ENCODE results near the gene ASGR1. TPM values are rescaled to one million over a fixed set of nuclear protein-coding genes. Genes with fewer than 3 reads are reported as not detected.
"Not testable (repeated sequence)": the region's sequence is repeated elsewhere in the genome, so short reads cannot be mapped to it uniquely, and the experiment has no call there.

The ASGR1 gene
- total RNA-seq, 2 donors from 2014 or later, result 6.8 to 14.2 TPM

DNA sequence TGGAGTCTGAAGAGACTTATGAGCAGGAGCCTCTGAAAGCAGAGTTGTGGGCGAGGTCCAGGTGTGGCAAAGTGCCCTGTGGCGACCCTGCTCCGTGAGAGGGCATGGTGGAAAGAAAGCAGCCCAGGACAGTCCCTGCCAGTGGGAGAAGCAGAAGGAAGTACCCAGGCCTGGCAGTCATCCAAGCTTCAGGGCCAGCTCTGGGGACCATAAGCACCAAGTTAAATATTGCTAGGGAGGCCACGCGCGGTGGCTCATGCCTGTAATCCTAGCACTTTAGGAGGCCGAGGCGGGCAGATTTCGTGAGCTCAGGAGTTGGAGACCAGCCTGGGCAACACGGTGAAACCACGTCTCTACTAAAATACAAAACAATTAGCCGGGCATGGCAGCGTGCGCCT lies 4.9 kb upstream of the ASGR1 start:
- Mint-ChIP-seq H3K4me3 (no peak overlapping the region), H3K27ac (no peak overlapping the region), H3K36me3 (ENCODE audit: low read depth) (no peaks in the 10 kb centered on the region), H3K9me3 (no peaks in the 10 kb centered on the region), H3K4me1 (no peaks in the 10 kb centered on the region), H3K27me3 (ENCODE audit: insufficient read depth) (peaks cover under 1% of the 10 kb centered on the region)
- H3K9me3 ChIP-seq (ENCODE audit: control insufficient read depth, low read length), result no peaks in the 10 kb centered on the region
- peak; percentile 36 for DNase-seq
- no peak overlapping the region for H3K27ac ChIP-seq (ENCODE audit: low read depth, low read length)
- no peaks in the 10 kb centered on the region for H3K4me1 ChIP-seq (ENCODE audit: control insufficient read depth, insufficient read depth, low read length)
- no peak overlapping the region for H3K9ac ChIP-seq (ENCODE audit: extremely low read depth, low read length, poor library complexity, severe bottlenecking)
- H3K36me3 ChIP-seq (ENCODE audit: control insufficient read depth, insufficient read depth, low read length), result no peaks in the 10 kb centered on the region
- no peaks in the 10 kb centered on the region for H3K27me3 ChIP-seq (ENCODE audit: control insufficient read depth, insufficient read depth, low read length, poor library complexity, severe bottlenecking)
- no peak overlapping the region for H3K4me3 ChIP-seq (ENCODE audit: low read length)
- TF ChIP-seq CTCF (conservative IDR thresholded peaks at IDR 0.05), result no peak
- WGBS, 2 experiments (ENCODE audit: insufficient coverage in 1 of 2, insufficient read length in 1 of 2), result 91 to 93% methylated on average over 13 to 14 of the region's 14 CpGs

- peak; percentile 45 for DNase-seq
- H3K27me3 ChIP-seq (ENCODE audit: control insufficient read depth, insufficient read depth, low read length, poor library complexity, severe bottlenecking), result no peaks in the 10 kb centered on the region
- TF ChIP-seq CTCF (conservative IDR thresholded peaks at IDR 0.05), result no peak
Measured at GRCh38 chr17:7183433-7184090, 4.4 kb upstream of the ASGR1 start.

DNA sequence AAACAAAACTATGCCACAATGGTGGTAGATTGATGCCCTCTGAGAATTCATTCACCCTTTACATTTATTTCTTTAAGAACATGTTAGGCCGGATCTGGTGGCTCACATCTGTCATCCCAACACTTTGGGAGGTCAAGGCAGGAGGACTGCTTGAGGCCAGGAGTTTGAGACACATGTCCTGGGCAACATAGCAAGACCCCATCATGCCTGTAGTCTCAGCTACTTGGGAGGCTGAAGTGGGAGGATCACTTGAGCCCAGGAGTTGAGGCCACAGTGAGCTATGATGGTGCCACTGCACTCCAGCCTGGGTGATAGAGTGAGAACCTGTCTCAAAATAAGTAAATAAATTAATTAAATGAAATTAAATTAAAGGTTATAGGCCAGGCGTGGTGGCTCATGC lies 2.9 kb upstream of the ASGR1 start:
- not testable (repeated sequence) for H3K4me3 ChIP-seq (ENCODE audit: low read length); H3K9me3 Mint-ChIP-seq; H3K9ac ChIP-seq (ENCODE audit: extremely low read depth, low read length, poor library complexity, severe bottlenecking); H3K27ac ChIP-seq (ENCODE audit: low read depth, low read length); DNase-seq; H3K27me3 ChIP-seq (ENCODE audit: control insufficient read depth, insufficient read depth, low read length, poor library complexity, severe bottlenecking); H3K36me3 ChIP-seq (ENCODE audit: control insufficient read depth, insufficient read depth, low read length); H3K4me3 Mint-ChIP-seq; H3K27ac Mint-ChIP-seq; H3K36me3 Mint-ChIP-seq (ENCODE audit: low read depth); H3K4me1 ChIP-seq (ENCODE audit: control insufficient read depth, insufficient read depth, low read length); H3K9me3 ChIP-seq (ENCODE audit: control insufficient read depth, low read length); H3K4me1 Mint-ChIP-seq; H3K27me3 Mint-ChIP-seq (ENCODE audit: insufficient read depth)
- WGBS, 2 experiments (ENCODE audit: insufficient coverage in 1 of 2, insufficient read length in 1 of 2), result 86 to 88% methylated on average over 1 to 2 of the region's 2 CpGs

More at GRCh38 chr17:7183433-7184090, 4.4 kb upstream of the ASGR1 start:
- Mint-ChIP-seq H3K27me3 (ENCODE audit: insufficient read depth) (peaks cover 2% of the 10 kb centered on the region), H3K36me3 (ENCODE audit: low read depth) (no peaks in the 10 kb centered on the region), H3K4me3 (no peak overlapping the region), H3K4me1 (no peaks in the 10 kb centered on the region), H3K9me3 (no peaks in the 10 kb centered on the region), H3K27ac (no peak overlapping the region)
- no peak overlapping the region for H3K4me3 ChIP-seq (ENCODE audit: low read length)
- 91 to 100% methylated on average over 2 to 4 of the region's 7 CpGs for WGBS, 2 experiments (ENCODE audit: insufficient coverage in 1 of 2, insufficient read length in 1 of 2)
- no peak overlapping the region for H3K27ac ChIP-seq (ENCODE audit: low read depth, low read length)
- no peaks in the 10 kb centered on the region for H3K36me3 ChIP-seq (ENCODE audit: control insufficient read depth, insufficient read depth, low read length)
- H3K4me1 ChIP-seq (ENCODE audit: control insufficient read depth, insufficient read depth, low read length), result no peaks in the 10 kb centered on the region
- no peak overlapping the region for H3K9ac ChIP-seq (ENCODE audit: extremely low read depth, low read length, poor library complexity, severe bottlenecking)
- H3K9me3 ChIP-seq (ENCODE audit: control insufficient read depth, low read length), result no peaks in the 10 kb centered on the region

DNA sequence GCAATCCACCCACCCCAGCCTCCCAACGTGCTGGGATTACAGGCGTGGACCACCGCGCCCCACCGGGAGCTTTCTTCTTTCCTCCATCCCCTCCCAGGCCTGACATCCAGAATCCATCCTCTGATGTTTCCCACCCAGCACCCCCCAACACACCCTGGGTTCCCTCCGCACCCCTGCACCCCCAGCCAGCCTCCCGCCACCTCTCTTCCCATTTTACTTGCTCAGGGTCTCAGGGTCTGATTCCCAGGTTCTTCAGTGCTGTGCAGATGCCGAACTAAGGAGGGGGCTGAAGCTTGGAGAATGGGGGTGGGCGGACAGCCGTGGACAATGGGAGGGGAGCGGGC lies 225 bp downstream of the ASGR1 start:
- H3K4me1 ChIP-seq (ENCODE audit: control insufficient read depth, insufficient read depth, low read length), result no peaks in the 10 kb centered on the region
- H3K9me3 ChIP-seq (ENCODE audit: control insufficient read depth, low read length), result no peaks in the 10 kb centered on the region
- 83 to 93% methylated on average over 4 to 11 of the region's 11 CpGs for WGBS, 2 experiments (ENCODE audit: insufficient coverage in 1 of 2, insufficient read length in 1 of 2)
- H3K27ac ChIP-seq (ENCODE audit: low read depth, low read length), result no peak overlapping the region
- DNase-seq, result no peak
- no peak overlapping the region for H3K4me3 ChIP-seq (ENCODE audit: low read length)
- no peaks in the 10 kb centered on the region for H3K9me3 Mint-ChIP-seq
- H3K36me3 Mint-ChIP-seq (ENCODE audit: low read depth), result no peaks in the 10 kb centered on the region
- no peaks in the 10 kb centered on the region for H3K36me3 ChIP-seq (ENCODE audit: control insufficient read depth, insufficient read depth, low read length)
- H3K27me3 ChIP-seq (ENCODE audit: control insufficient read depth, insufficient read depth, low read length, poor library complexity, severe bottlenecking), result peaks cover 11% of the 10 kb centered on the region
- H3K27ac Mint-ChIP-seq, result no peak overlapping the region
- no peak overlapping the region for H3K9ac ChIP-seq (ENCODE audit: extremely low read depth, low read length, poor library complexity, severe bottlenecking)
- peaks cover 7% of the 10 kb centered on the region for H3K27me3 Mint-ChIP-seq (ENCODE audit: insufficient read depth)
- TF ChIP-seq CTCF (conservative IDR thresholded peaks at IDR 0.05), result no peak
- H3K4me1 Mint-ChIP-seq, result peaks cover 9% of the 10 kb centered on the region
- no peak overlapping the region for H3K4me3 Mint-ChIP-seq

All from endodermal cell (in vitro differentiated cells).